ENCODE results near the gene SIL1.
A peak's percentile ranks its signal among the peaks of the same experiment; 100 is the strongest.

The SIL1 gene

DNA sequence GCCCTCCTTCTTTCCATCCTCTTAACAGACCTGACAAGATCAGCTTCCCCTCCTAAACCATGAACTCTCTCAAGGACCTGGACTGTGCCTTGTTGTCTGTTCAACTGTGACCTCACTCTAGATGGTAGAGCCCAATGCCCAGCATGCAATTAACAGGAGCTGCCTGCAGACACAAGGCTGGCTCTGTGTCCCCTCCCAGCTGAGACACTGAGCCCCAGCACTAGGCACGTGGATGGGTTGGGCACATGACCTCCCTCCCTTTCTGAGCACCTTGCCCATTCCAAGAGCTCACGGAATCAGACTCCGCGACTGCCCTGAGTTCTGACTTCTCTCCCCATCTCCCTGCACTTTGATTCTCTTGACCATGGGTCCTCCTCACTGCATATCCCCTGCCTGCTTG lies 229.6 kb downstream of the SIL1 start:
- Histone ChIP-seq H3K27me3 (ENCODE audit: insufficient read depth, low read depth, severe bottlenecking) (no peaks in the 10 kb centered on the region), H3K36me3 (no peaks in the 10 kb centered on the region; the same call in 1 of the 2 replicates), H3K4me3 (ENCODE audit: low read depth, low read length) (no peak overlapping the region), H3K9me3 (ENCODE audit: severe bottlenecking) (no peaks in the 10 kb centered on the region), H3K27ac (no peak overlapping the region; the same call in 1 of the 2 replicates)
- TF ChIP-seq, protein P1, sequence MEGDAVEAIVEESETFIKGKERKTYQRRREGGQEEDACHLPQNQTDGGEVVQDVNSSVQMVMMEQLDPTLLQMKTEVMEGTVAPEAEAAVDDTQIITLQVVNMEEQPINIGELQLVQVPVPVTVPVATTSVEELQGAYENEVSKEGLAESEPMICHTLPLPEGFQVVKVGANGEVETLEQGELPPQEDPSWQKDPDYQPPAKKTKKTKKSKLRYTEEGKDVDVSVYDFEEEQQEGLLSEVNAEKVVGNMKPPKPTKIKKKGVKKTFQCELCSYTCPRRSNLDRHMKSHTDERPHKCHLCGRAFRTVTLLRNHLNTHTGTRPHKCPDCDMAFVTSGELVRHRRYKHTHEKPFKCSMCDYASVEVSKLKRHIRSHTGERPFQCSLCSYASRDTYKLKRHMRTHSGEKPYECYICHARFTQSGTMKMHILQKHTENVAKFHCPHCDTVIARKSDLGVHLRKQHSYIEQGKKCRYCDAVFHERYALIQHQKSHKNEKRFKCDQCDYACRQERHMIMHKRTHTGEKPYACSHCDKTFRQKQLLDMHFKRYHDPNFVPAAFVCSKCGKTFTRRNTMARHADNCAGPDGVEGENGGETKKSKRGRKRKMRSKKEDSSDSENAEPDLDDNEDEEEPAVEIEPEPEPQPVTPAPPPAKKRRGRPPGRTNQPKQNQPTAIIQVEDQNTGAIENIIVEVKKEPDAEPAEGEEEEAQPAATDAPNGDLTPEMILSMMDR (IDR thresholded peaks at IDR 0.05; ENCODE audit: low read depth, low read length): no peak
- no peak for DNase-seq

DNA sequence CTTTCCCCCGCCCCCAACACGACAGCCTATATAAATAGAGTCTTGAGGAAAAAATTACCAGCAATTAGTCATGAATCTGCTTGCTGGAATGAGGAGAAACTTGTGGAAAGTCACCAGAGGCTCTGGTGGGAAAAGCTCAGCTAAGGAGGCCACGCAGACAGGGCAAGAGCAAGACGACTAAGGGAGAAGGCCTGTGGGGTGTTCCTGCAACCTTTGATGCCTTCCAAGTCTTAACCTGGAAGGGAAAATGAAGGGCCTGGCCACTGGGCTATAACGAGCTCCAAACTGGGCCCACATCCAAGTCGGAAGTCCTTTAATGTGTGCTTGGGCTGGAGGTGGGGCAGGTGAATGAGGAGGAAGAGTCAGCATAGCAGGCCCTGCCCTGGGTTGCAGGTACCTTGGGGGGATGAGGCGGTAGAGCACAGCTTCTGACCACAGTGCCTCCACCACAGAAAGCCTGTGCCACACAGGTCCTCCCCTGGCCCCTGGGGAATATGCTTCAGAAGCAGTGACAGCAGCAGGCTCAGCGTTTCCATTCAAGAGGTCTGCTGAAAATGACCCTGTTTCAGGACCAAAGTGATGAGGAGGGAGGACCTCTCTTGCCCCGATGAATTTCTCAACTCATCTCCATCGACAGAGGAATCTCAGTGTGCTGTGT lies 230.2 kb downstream of the SIL1 start:
- Histone ChIP-seq H3K9me3 (ENCODE audit: severe bottlenecking) (no peaks in the 10 kb centered on the region), H3K27ac (no peak overlapping the region), H3K36me3 (no peaks in the 10 kb centered on the region; the same call in 1 of the 2 replicates), H3K4me3 (ENCODE audit: low read depth, low read length) (no peak overlapping the region), H3K27me3 (ENCODE audit: insufficient read depth, low read depth, severe bottlenecking) (no peaks in the 10 kb centered on the region)
- TF ChIP-seq, protein P1 (IDR thresholded peaks at IDR 0.05; ENCODE audit: low read depth, low read length): no peak
- no peak for DNase-seq

DNA sequence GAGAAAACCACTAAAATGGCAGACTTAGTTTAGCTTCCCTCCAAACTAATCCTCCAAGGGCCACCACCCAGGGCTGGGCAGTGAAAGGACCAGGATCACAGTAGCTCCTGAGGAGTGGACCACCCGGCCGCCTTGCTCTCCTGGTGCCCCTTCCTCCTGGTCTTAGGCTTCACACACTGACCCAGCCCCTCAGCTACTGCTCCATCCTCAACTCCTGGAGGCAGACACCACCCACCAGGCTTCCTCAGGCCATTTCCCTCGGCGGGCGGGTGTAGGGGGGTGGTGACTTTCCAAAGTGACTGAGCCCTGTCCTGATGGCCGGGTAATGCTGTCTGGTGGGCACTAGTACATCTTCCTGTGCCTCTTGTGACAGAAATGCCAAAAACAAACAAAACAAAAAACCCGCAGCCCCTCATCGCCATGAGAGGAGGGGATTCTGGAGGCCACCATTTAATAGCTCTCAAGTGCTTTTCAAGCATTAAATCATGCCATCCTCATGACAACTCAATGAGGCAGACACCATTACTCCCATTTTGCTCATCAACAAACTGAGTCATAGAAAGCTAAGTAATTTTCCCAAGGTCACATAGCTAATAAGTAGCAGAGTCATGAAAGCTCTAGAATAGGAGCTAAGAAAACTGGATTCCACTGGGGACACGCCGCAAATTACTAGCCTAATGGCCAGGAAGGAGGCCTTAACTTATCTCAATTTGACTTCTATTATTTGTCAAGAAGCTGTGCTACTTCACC lies 231.8 kb downstream of the SIL1 start:
- Histone ChIP-seq H3K36me3 (no peaks in the 10 kb centered on the region), H3K27me3 (ENCODE audit: insufficient read depth, low read depth, severe bottlenecking) (no peaks in the 10 kb centered on the region), H3K27ac (no peak overlapping the region), H3K4me3 (ENCODE audit: low read depth, low read length) (no peak overlapping the region), H3K9me3 (ENCODE audit: severe bottlenecking) (no peaks in the 10 kb centered on the region)
- DNase-seq: no peak
- TF ChIP-seq, protein P1 (IDR thresholded peaks at IDR 0.05; ENCODE audit: low read depth, low read length): no peak

DNA sequence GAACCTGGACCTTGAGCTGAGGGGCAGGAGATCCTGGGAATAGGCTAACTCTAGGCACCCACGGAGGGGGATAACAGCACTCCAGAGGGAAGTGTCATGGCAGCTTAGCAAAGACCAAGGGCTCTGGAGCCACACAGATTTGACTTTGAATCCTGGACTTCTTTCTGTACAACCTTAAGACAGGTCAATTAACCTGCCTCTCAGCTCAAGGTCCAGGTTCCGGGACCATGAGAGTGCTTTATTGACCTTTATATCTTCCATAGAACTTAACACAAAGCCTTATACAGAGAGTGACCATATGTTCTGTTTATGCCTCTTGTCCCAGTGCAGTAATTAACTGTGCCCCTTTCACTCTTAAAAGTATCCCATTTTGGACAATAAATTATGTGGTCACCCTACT lies 232.5 kb downstream of the SIL1 start:
- H3K27me3 ChIP-seq (ENCODE audit: insufficient read depth, low read depth, severe bottlenecking): no peaks in the 10 kb centered on the region
- peak overlapping the region; percentile 31; the same call in 1 of the 2 replicates for H3K27ac ChIP-seq
- TF ChIP-seq, protein P1 (IDR thresholded peaks at IDR 0.05; ENCODE audit: low read depth, low read length): no peak
- DNase-seq: no peak
- no peaks in the 10 kb centered on the region for H3K36me3 ChIP-seq
- no peaks in the 10 kb centered on the region for H3K9me3 ChIP-seq (ENCODE audit: severe bottlenecking)
- H3K4me3 ChIP-seq (ENCODE audit: low read depth, low read length): no peak overlapping the region

DNA sequence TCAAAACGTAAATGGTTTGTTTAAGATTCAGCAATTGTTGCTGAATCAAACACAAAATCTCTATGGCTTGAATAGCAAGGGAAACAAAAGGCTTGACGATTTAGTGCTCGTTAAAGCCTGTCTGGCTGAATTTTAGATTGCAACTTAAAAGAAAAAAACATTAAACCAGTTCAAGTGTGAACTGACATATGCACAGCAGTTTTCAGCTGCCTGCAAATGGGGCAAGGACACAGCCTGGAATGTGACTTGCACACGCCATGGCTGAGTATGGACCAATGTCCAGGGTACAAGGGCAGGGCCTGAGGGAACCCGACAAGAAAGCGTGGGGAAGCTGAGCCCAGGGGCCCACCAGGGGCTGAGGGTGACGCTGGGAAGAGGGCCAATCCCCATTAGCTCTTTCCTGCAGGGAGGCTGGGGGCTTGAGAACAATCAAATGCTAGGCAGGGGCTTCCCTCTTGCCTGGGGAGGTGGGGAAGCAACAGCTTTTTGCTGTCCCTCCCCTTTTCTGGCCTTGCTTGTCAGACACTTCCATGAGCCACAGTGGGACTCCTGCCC lies 233.4 kb downstream of the SIL1 start:
- H3K9me3 ChIP-seq (ENCODE audit: severe bottlenecking): no peaks in the 10 kb centered on the region
- TF ChIP-seq, protein P1 (IDR thresholded peaks at IDR 0.05; ENCODE audit: low read depth, low read length): no peak
- no peaks in the 10 kb centered on the region for H3K36me3 ChIP-seq
- H3K27ac ChIP-seq: peak overlapping the region; percentile 31
- H3K4me3 ChIP-seq (ENCODE audit: low read depth, low read length): no peak overlapping the region
- H3K27me3 ChIP-seq (ENCODE audit: insufficient read depth, low read depth, severe bottlenecking): no peaks in the 10 kb centered on the region
- DNase-seq: no peak
